ENCODE measurements around the gene SYNC.
"Not testable (repeated sequence)": the region's sequence is repeated elsewhere in the genome, so short reads cannot be mapped to it uniquely, and the experiment has no call there.

SYNC gene

DNA sequence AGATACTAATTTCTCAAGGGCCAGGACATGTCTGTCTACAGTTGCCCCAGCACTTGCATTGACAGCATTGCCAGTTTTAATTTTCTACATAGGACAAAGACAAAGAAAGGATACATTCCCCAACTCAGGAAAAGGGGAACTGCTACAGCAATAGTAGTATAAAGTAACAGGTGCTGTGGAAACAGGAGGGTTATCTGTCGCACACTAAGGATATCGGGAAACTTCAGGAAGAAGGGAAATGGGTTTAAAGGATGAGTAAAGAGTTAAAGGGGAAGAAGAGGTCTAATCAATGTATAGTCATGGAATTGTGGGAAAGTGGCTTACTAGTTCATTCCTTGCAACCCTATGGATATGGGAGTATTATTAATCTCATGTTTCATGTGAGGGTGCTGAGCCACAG, 16.2 kb downstream of the SYNC start:
- DNase-seq, result no peak

GRCh38 chr1:32685498-32685897, 17.1 kb downstream of the SYNC start:
- no peak for DNase-seq

DNA sequence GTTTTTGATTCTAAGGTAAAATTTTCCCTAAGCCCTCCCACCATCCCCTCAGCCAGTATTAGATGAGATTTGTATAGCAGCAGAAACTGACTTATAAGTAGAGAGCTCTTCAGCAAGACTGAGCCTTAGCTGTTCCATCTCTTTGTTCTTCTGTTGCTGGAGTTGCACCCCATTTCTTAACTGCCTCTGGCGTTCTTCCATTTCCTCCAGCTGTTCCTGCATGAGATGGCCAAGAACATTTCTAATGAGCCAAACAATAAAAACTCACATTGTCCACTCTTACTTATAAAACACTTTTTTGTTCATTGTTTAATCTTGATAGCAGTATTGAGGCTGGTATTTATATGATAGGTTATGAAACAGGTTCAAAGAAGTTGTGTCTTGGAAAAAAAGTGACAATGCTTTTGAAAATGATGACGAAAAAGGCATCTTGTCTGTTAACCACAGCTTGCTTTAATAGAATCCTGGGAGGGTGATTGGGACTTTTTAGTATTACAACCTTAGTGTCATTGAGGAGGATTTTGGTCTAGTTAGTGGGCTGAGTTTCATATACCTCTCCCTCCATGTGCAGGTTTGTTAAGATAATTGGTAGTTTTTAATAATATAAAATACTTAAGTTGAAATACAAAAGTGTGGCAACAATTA, 18.3 kb downstream of the SYNC start:
- DNase-seq, result no peak

- no peak for DNase-seq
Observed at GRCh38 chr1:32683397-32683796, 19.2 kb downstream of the SYNC start.

DNA sequence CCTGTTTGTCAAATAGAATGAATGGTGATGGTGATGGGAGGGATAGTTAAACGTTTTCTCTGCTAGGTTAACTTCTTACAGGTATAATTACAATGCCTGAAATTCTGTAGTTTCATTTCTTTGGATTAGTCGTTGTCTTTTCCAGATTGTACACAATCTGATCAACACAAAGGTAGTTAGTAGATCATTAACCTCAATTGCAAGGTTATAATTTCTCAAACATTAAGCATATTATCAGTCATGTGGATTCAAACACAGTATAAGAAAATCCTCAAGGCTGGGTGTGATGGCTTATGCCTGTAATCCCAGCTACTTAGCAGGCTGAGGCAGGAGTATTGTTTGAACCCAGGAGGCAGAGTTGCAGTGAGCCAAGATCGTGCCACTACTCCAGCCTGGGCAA, 20.6 kb downstream of the SYNC start:
- no peak for DNase-seq

- DNase-seq, result no peak
Observed at GRCh38 chr1:32681509-32681908, 21.1 kb downstream of the SYNC start.

- DNase-seq, result no peak
Observed at GRCh38 chr1:32680642-32681041, 21.9 kb downstream of the SYNC start.

DNA sequence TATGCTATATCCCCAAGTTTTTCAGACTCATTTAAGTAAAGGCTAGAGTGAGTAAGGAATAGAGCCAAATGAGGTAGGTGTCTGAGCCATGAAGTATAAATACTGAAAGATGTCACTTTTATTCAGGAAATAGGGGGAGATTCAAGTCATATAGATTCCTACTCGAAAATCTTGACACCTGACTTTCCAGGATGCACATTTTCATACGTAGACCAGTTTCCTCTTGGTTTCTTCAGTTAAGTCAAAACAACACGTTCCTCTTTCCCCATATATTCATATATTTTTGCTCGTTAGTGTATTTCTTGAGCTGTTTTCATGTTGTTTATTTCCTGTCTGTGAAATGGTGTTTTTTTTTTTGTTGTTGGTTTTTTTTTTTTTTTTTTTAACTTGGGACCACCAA, 22.6 kb downstream of the SYNC start:
- DNase-seq, result not testable (repeated sequence)

GRCh38 chr1:32676945-32677344, 25.6 kb downstream of the SYNC start:
- no peak for DNase-seq

- DNase-seq, result not testable (repeated sequence)
Observed at GRCh38 chr1:32668716-32669115, 33.9 kb downstream of the SYNC start.

DNA sequence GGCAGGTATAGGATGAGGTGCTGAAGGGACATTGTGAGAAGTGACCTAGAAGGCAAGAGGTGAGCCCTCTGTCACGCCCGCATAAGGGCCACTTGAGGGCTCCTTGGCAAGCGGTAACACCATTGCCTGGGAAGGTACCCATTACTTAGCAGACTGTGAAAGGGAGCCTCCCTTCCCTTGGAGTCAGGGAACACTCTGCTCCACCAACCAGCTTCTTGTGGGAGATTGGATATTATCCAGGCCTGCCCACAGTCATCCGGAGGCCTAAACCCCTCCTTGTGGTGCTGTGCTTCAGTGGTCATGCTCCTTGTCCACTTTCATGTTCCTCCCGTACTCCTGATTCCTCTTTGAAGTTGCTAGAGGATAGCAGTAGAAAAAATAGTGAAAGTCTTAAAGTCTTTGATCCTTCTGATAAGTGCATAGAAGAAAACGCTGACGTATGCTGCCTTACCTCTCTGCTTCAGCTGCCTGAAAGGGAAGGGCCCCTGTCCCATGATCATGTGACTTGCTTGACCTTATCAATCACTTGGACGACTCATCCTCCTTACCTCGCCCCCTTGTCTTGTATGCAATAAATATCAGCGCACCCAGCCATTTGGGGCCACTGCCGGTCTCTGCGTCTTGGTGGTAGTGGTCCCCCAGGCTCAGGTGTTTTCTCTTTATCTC, 35.5 kb downstream of the SYNC start:
- DNase-seq, result no peak

GRCh38 chr1:32665915-32666314, 36.7 kb downstream of the SYNC start:
- DNase-seq, result no peak

- DNase-seq, result no peak
Observed at GRCh38 chr1:32659581-32659980, 43.0 kb downstream of the SYNC start.

GRCh38 chr1:32652244-32652962, 50.2 kb downstream of the SYNC start:
- DNase-seq, result no peak

DNA sequence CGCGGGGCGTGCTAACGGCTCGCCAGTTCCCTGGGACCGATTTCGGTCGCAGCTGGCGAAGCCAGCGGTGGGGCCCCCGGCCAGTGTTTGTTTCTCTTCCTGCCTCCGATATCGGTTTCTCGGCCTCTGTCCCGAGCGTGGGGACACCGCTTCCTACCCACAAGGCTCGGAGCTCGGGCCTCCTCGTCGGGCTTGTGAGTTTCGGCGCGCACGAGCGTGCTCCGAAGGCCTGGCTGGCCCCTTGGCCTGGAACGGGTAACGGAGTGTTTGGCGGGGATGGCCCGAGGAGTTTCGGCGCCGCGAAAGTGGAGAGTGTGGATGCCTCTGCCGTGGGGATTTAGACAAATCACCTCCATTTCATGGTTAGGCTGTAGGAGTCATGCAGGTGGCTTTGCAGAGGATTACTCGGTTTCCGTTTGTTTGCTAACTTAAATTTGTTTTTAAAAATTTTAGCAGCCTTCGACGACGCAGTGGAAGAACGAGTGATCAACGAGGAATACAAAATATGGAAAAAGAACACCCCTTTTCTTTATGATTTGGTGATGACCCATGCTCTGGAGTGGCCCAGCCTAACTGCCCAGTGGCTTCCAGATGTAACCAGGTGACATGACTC, 51.0 kb downstream of the SYNC start:
- peak; percentile 26 for DNase-seq

DNA sequence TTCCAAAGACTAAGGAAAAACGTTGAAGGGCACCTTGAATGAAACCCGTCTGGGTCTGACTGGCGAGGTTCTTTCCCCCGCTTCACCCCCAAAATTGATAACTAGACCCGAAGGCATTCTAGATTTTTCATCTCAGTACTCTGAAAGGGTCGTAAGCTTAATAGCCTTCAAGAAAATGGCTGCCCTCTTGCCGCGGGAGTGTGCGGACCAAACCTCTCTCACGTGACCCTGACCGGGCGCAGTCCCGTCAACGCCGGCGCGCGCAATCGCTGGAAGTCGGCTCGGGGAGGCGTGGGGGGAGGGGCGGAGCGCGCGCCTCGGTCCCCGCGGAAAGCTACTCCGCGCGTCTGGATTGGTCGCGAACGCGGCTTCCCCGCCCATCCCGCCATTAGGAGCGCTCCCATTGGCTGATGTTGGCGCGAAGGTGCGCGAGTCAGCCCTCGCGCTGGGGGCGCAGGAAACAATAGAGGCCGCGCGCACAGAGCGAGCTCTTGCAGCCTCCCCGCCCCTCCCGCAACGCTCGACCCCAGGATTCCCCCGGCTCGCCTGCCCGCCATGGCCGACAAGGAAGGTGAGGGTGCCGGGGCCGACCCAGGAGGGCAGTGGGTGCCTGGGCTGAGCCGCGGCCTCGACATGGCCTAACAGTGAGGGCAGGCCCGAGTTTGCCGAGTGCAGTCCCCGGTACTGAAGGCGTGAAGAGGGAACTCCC, 51.7 kb downstream of the SYNC start, which contains the start of gene RBBP4:
TSS of gene RBBP4 (plus strand) at position 457 of the 709 bp plus-strand sequence. CDS start at position 556, 99 bp downstream.
- peak; percentile 98 for DNase-seq

DNA sequence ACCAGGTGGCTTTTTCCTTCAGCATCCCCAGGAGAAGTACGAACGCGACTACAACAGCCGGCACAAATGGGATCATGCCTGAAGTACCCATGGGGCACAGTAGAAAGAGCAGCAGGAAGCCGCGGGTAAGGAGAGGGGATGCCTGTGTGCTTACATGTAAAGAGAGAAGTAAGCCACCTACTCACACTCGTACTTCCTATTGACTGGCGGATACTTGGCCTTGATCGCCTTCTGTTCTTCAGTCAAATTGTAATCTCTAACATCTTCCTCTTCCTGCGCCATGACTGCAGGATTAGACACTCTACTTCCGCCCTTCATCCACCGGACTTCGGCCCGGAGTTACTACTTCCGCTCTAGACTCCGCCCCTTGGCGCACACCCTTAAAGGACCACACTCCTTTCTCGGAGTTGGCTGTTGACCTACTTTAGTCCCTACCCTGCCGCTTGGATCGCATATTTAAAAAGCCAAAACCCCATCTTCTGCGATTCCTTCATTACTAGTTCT, 52.3 kb downstream of the SYNC start, which contains the start of gene ZBTB8OS:
TSS of gene ZBTB8OS (minus strand) at position 303 of the 504 bp plus-strand sequence. CDS start at position 282, 21 bp downstream.
- peak; percentile 93 for DNase-seq

GRCh38 chr1:32647308-32648134, 55.0 kb downstream of the SYNC start:
- no peak for DNase-seq

DNA sequence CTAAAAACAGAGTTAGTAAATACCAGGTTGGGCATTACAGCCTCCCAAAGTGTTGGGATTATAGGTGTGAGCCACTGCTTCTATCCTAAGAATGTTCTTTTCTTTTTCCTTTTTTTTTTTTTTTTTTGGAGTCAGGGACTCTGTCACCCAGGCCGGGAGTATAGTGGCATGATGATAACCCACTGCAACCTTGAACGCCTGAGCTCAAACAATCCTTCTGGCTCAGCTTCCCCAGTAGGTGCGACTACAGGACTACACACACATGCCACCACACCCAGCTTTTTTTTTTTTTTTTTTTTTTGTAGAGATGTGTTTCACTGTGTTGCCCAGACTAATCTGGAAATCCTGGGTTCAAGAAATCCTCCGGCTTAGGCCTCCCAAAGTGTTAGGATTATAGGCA, 58.1 kb downstream of the SYNC start:
- no peak for DNase-seq

- DNase-seq, result not testable (repeated sequence)
Observed at GRCh38 chr1:32642292-32642827, 60.2 kb downstream of the SYNC start.

DNA sequence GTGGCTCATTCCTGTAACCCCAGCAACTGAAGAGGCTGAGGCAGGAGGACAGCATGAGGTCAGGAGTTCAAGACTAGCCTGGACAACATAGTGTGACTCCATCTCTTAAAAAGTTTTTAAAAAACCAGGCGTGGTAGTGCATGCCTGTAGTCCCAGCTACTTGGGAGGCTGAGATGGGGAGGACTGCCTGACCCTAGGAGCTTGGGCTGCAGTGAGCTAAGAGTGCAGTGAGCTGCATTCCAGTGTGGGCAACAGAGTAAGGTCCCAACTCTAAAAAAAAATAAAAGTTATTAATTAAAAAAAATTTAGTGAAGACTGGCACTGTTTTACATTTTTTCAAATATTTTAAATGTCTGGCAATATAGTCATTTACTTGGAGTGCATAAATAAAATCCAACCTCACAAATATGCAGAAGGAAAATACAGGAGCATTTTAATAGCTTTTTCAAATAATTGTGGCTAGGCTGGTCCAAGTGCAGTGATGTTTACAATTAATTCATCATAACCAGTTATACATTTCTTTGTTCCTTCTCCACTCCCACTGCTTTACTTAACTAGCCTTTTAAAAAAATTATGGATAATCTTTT, 63.0 kb downstream of the SYNC start:
- no peak for DNase-seq
